Measurements from ENCODE around the gene AAGAB.

DNA sequence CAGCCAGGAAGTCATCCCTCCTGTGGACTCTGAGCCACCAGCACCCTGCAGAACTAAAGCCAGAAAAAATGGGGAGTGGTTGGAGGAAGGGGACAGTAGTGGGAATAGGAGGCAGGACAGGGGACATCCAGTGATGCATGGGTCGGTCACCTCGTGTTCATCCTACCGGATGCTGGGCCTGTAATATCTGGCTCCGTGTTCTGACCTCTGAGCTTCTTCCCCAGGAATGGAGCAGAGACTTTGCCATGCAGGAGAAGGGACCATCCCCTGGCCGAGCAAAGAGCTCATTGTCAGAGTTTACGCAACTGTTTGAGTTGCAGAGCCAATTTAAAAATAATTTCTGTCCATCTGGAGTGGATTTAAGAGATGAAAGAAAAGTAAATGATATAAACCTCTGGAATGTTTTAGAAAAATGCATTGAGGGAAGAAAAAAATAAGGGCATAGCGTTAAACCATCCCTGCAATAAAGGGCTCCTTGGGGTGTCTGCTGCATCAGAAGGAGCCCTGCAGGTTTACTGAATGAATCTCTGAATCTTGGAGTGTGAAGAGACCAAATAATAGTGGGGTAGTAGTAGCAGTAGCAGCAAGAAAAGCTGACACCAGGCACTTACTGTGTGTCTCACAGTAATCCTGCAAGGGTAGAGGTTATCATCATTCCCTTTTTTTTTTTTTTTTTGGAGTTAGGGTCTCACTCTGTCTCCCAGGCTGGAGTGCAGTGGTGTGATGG lies 70.9 kb downstream of the AAGAB start:
- TF ChIP-seq, protein P1, sequence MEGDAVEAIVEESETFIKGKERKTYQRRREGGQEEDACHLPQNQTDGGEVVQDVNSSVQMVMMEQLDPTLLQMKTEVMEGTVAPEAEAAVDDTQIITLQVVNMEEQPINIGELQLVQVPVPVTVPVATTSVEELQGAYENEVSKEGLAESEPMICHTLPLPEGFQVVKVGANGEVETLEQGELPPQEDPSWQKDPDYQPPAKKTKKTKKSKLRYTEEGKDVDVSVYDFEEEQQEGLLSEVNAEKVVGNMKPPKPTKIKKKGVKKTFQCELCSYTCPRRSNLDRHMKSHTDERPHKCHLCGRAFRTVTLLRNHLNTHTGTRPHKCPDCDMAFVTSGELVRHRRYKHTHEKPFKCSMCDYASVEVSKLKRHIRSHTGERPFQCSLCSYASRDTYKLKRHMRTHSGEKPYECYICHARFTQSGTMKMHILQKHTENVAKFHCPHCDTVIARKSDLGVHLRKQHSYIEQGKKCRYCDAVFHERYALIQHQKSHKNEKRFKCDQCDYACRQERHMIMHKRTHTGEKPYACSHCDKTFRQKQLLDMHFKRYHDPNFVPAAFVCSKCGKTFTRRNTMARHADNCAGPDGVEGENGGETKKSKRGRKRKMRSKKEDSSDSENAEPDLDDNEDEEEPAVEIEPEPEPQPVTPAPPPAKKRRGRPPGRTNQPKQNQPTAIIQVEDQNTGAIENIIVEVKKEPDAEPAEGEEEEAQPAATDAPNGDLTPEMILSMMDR (IDR thresholded peaks at IDR 0.05): no peak
- no peak for TF ChIP-seq EZH2 (IDR thresholded peaks at IDR 0.05; ENCODE audit: borderline replicate concordance, insufficient read depth, low read depth, low read length, poor library complexity, severe bottlenecking)

All from B cell (primary cell).